Adrenal gland (tissue), 12 donors: ENCODE data around the gene AP1G2. TPM values are rescaled to one million over a fixed set of nuclear protein-coding genes. Genes with fewer than 3 reads are reported as not detected.
"Not testable (repeated sequence)": the region's sequence is repeated elsewhere in the genome, so short reads cannot be mapped to it uniquely, and the experiment has no call there.

Experiments used
- DNase-seq, 7 donors: peaks; one replicate each; pipeline ENCODE4 v3.0.0-alpha.2; 2019 to 2020
- H3K27ac ChIP-seq, 5 donors: fragments of 200-600 bp; sonication (generic) in 4 of 5; 1 replicate in 3 of 5; 2 replicates in 2 of 5; pipeline versions ENCODE4 v1.5.1 to v1.8.0; 2016 to 2020; ENCODE audit warnings: mild to moderate bottlenecking in 1 of 5
- H3K27me3 ChIP-seq: fragments of 200-600 bp; 2 replicates; pipeline ENCODE4 v1.8.0; 2021
- H3K36me3 ChIP-seq, 2 donors: fragments of 200-600 bp; replicated peaks in 1 of 2; 1 replicate in 1 of 2; 2 replicates in 1 of 2; pipeline versions ENCODE4 v1.5.1 to v1.8.0; 2018 to 2022
- H3K4me1 ChIP-seq, 2 donors: fragments of 200-600 bp; replicated peaks in 1 of 2; 1 replicate in 1 of 2; 2 replicates in 1 of 2; pipeline versions ENCODE4 v1.5.1 to v1.8.0; 2018 to 2021
- H3K4me3 ChIP-seq, 4 donors: fragments of 200-600 bp; sonication (generic) in 3 of 4; one replicate each; pipeline ENCODE4 v1.5.1; 2016 to 2018
- H3K9me3 ChIP-seq, 3 donors: fragments of 200-600 bp; sonication (generic) in 1 of 3; replicated peaks in 1 of 3; 1 replicate in 2 of 3; 2 replicates in 1 of 3; pipeline versions ENCODE4 v1.5.1 to v1.8.0; 2016 to 2021
- POLR2A ChIP-seq, 2 donors: fragments of 450-650 bp; IDR thresholded peaks; one replicate each; pipeline ENCODE4 v1.6.1; 2017; ENCODE audit warnings: antibody characterized with exemption in 2 of 2, mild to moderate bottlenecking in 2 of 2, moderate library complexity in 1 of 2
- WGBS, 4 donors: extraction: QIAGEN DNeasy Blood & Tissue Kit in 2 of 4; methylation state at CpG; one replicate each; pipeline versions ENCODE4 v1.1.5 to v1.1.7; 2013 to 2017; 5-methylcytosine and 5-hydroxymethylcytosine counted together
- intact Hi-C, 2 donors: fragments of 100-400 bp; cut with DNase I; formaldehyde crosslinking; loops; one replicate each; pipeline versions ENCODE4 v1.14.1 to v1.15.0; 2022 to 2023
- polyA plus RNA-seq, 3 donors: library from polyadenylated mRNA; stranded (reverse); fragments of 200-250 nt in 2 of 3; fragments of 350-450 nt in 1 of 3; fragmentation: Illumina TruSeq in 1 of 3; extraction: RNeasy Lipid Tissue Mini Kit (QIAGEN cat#74804) in 1 of 3; gene quantifications; one replicate each; pipeline ENCODE4 v1.2.3, GENCODE V29; 2013 to 2014
- total RNA-seq, 9 donors: library from RNA; depleted of rRNA in 4 of 9; stranded (reverse); fragments of >200 nt in 4 of 9; fragments of 120-200 nt in 1 of 9; fragmentation: NEBNext Ultra II Directional in 1 of 9; extraction: Animal tissue kit (Norgen Biotek cat#: 25700) in 1 of 9; gene quantifications; one replicate each; pipeline versions ENCODE4 v1.1.0 to v1.2.4, GENCODE V29; 2013 to 2023
- TF ChIP-seq, protein P1 (sequence below), 6 experiments: fragments of 450-650 bp in 4 of 6; fragments of 200-600 bp in 2 of 6; sonication (generic) in 1 of 6; IDR thresholded peaks; 1 replicate in 5 of 6; 2 replicates in 1 of 6; pipeline versions ENCODE4 v1.5.1 to v1.8.0; 2016 to 2021; ENCODE audit warnings: antibody characterized with exemption in 6 of 6, mild to moderate bottlenecking in 2 of 6, moderate library complexity in 1 of 6
- donor health status: healthy with polysubstance abuse.
- donor health status: Bipolar disorder and iron deficiency.
- donor health status: DM: yes; HTN: yes; CAD: no.
- donor health status: DM: no; HTN: no; CAD: no.
- donor health status: DM: no; HTN: no; CAD: no.
- donor health status: DM: yes; HTN: yes; CAD: no.

The AP1G2 gene
- total and polyA plus RNA-seq, 12 donors: 27.9 to 587 (median 79.5) TPM

DNA sequence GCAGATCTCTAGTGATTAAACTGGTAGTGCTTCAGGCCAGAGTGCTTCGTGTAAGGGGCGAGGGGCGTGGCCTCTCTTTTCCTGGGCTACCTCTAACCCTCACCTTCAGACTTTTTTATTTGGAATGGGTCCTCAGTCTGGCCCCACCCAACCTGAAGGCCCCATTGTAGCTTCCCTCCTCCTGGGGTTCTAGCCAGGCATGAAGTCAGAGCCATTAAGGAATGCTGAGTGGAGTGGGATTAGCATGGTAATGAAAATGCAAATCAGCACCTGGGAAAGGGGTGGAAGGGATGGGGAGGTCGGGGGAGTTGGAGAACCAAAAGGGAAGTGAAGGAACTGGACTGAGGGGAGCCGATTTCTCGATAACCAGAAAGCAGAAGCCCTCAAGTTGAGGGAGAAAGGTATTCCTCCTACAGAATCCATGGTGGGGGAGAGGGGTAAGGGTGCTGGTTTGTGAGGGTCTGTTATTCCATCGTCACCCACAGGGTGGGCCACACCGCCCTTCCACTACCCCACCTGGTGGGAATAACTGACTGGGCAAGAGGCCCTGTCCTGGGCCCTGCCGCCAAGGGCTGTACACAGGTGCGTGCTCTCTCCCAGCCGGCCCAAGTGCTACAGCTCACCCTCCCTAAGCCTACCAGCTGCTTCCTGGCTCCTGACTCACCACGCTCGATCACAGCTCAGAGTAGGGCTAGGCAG is 30.1 kb downstream of the AP1G2 start:
- 65 to 77% (median 68%) methylated on average over 12 to 13 of the region's 13 CpGs for WGBS, 4 donors
- Histone ChIP-seq H3K27me3 (no peaks in the 10 kb centered on the region), H3K4me1 (peaks cover 0 to 9% of the 10 kb centered on the region in 2 donors), H3K4me3 (no peak overlapping the region), H3K36me3 (no peaks in the 10 kb centered on the region), H3K27ac (no peak overlapping the region), H3K9me3 (no peaks in the 10 kb centered on the region)
- TF ChIP-seq, protein P1, sequence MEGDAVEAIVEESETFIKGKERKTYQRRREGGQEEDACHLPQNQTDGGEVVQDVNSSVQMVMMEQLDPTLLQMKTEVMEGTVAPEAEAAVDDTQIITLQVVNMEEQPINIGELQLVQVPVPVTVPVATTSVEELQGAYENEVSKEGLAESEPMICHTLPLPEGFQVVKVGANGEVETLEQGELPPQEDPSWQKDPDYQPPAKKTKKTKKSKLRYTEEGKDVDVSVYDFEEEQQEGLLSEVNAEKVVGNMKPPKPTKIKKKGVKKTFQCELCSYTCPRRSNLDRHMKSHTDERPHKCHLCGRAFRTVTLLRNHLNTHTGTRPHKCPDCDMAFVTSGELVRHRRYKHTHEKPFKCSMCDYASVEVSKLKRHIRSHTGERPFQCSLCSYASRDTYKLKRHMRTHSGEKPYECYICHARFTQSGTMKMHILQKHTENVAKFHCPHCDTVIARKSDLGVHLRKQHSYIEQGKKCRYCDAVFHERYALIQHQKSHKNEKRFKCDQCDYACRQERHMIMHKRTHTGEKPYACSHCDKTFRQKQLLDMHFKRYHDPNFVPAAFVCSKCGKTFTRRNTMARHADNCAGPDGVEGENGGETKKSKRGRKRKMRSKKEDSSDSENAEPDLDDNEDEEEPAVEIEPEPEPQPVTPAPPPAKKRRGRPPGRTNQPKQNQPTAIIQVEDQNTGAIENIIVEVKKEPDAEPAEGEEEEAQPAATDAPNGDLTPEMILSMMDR (IDR thresholded peaks at IDR 0.05): no peak
- TF ChIP-seq POLR2A (IDR thresholded peaks at IDR 0.05): no peak
- intact Hi-C loops: loop anchor here in 1 of 2 donors (5.0 kb wide), 1 partner anchor 60 kb away; no protein-coding TSS in a partner anchor
- DNase-seq: no peak

- intact Hi-C loops: loop anchor here in 1 of 2 donors (5.0 kb wide), 1 partner anchor 60 kb away; no protein-coding TSS in a partner anchor
- not testable (repeated sequence) for DNase-seq, H3K27ac ChIP-seq, H3K4me1 ChIP-seq, H3K9me3 ChIP-seq, H3K27me3 ChIP-seq, H3K4me3 ChIP-seq, H3K36me3 ChIP-seq
- WGBS, 4 donors: 82 to 90% (median 87%) methylated on average over 6 of the region's 6 CpGs
Measured at GRCh38 chr14:23536906-23537305, 30.7 kb downstream of the AP1G2 start.

GRCh38 chr14:23536494-23536893 is 31.1 kb downstream of the AP1G2 start:
- no peaks in the 10 kb centered on the region for H3K9me3 ChIP-seq

DNA sequence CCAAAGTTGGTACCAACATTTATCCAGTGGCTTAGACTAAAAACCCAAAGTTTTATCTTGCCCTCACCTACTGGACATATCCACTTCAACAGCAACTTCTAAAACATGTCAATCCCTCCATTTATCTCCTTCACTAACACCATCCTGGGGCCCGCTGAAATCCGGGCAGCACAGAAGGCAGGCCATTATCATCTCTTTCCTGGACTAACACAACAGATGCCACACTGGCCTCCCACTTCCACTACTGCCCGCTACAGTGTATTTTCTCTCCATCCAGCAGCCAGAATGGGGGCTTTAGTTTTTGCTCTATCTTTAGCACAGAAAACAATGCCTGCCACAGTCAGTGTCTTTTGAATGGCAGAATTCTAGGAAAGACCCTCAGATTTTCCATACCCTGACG is 31.6 kb downstream of the AP1G2 start:
- H3K27me3 ChIP-seq: no peaks in the 10 kb centered on the region
- WGBS, 4 donors: 79 to 89% (median 86%) methylated on average over 4 of the region's 4 CpGs
- no peak overlapping the region for H3K27ac ChIP-seq
- H3K4me1 ChIP-seq: peaks cover 0 to 9% of the 10 kb centered on the region in 2 donors
- H3K36me3 ChIP-seq: no peaks in the 10 kb centered on the region
- intact Hi-C loops: loop anchor here in 1 of 2 donors (5.0 kb wide), 1 partner anchor 59 kb away; no protein-coding TSS in a partner anchor
- H3K9me3 ChIP-seq: no peaks in the 10 kb centered on the region
- no peak overlapping the region for H3K4me3 ChIP-seq
- TF ChIP-seq, protein P1 (IDR thresholded peaks at IDR 0.05): no peak
- TF ChIP-seq POLR2A (IDR thresholded peaks at IDR 0.05): no peak
- DNase-seq: no peak

More at GRCh38 chr14:23536494-23536893, 31.1 kb downstream of the AP1G2 start:
- Histone ChIP-seq H3K36me3 (no peaks in the 10 kb centered on the region), H3K27me3 (no peaks in the 10 kb centered on the region), H3K4me1 (peaks cover 0 to 9% of the 10 kb centered on the region in 2 donors), H3K27ac (no peak overlapping the region), H3K4me3 (no peak overlapping the region)
- intact Hi-C loops: loop anchor here in 1 of 2 donors (5.0 kb wide), 1 partner anchor 59 kb away; no protein-coding TSS in a partner anchor
- no peak for TF ChIP-seq POLR2A (IDR thresholded peaks at IDR 0.05)
- TF ChIP-seq, protein P1 (IDR thresholded peaks at IDR 0.05): no peak
- DNase-seq: no peak
- 84 to 88% (median 87%) methylated on average over 2 of the region's 2 CpGs for WGBS, 4 donors
